ENCODE data around the gene SLC25A10. TPM values are rescaled to one million over a fixed set of nuclear protein-coding genes. Genes with fewer than 3 reads are reported as not detected.

SLC25A10 gene
- total RNA-seq, 1 donor from 2014 or later = 6.1 TPM

GRCh38 chr17:81727324-81728031 lies 15.4 kb downstream of the SLC25A10 start:
- DNase-seq (no peak), ATAC-seq (ENCODE audit: low read depth) (no peak)
- no peak for TF ChIP-seq CTCF (IDR thresholded peaks at IDR 0.05)
- CTCF ChIA-PET = no interaction called here
- intact Hi-C loops (cut with micrococcal nuclease) = no loop called here
- H3K4me1 Mint-ChIP-seq = no peaks in the 10 kb centered on the region
- H3K9me3 Mint-ChIP-seq = no peaks in the 10 kb centered on the region
- no peak overlapping the region for H3K4me3 Mint-ChIP-seq
- H3K36me3 Mint-ChIP-seq (ENCODE audit: low read depth) = no peaks in the 10 kb centered on the region
- POLR2A ChIA-PET = interaction anchor here (0.6 kb wide), 1 partner anchor 14 kb away, joined by 3 read pairs; no protein-coding TSS in a partner anchor
- H3K27me3 Mint-ChIP-seq = peaks cover 24% of the 10 kb centered on the region
- no peak overlapping the region for H3K27ac Mint-ChIP-seq

- intact Hi-C loops (cut with micrococcal nuclease) = loop anchor here (1.0 kb wide), 1 partner anchor 127 kb away; the partner anchor contains the start of gene P4HB
- H3K4me1 Mint-ChIP-seq = peaks cover 24% of the 10 kb centered on the region
- no peak overlapping the region for H3K4me3 Mint-ChIP-seq
- peaks cover 19% of the 10 kb centered on the region for H3K27me3 Mint-ChIP-seq
- H3K9me3 Mint-ChIP-seq = no peaks in the 10 kb centered on the region
- ChIA-PET POLR2A (interaction anchor here (1.8 kb wide), 1 partner anchor 30 kb away, joined by 5 read pairs; the partner anchor contains the start of gene MRPL12), CTCF (interaction anchor here (1.0 kb wide), 1 partner anchor 420 kb away, joined by 3 read pairs; no protein-coding TSS in a partner anchor)
- ATAC-seq (ENCODE audit: low read depth) (peak; percentile 66), DNase-seq (peak; percentile 63)
- H3K36me3 Mint-ChIP-seq (ENCODE audit: low read depth) = no peaks in the 10 kb centered on the region
- no peak overlapping the region for H3K27ac Mint-ChIP-seq
- TF ChIP-seq CTCF (IDR thresholded peaks at IDR 0.05) = peak; percentile 35
These were observed 21.7 kb downstream of the SLC25A10 start for GRCh38 chr17:81733507-81734404.

GRCh38 chr17:81734405-81735263 lies 22.6 kb downstream of the SLC25A10 start:
- Mint-ChIP-seq H3K27me3 (peaks cover 19% of the 10 kb centered on the region), H3K36me3 (ENCODE audit: low read depth) (no peaks in the 10 kb centered on the region), H3K9me3 (no peaks in the 10 kb centered on the region), H3K27ac (no peak overlapping the region), H3K4me3 (no peak overlapping the region), H3K4me1 (peaks cover 24% of the 10 kb centered on the region)
- TF ChIP-seq CTCF (IDR thresholded peaks at IDR 0.05) = no peak
- POLR2A ChIA-PET = interaction anchor here (1.2 to 2.2 kb wide), 6 partner anchors 31 to 563 kb away, joined by 3 to 14 read pairs (median 7); partner anchors contain the start of genes ARHGDIA, CENPX, MCRIP1 and MRPL12
- intact Hi-C loops (cut with micrococcal nuclease) = loop anchor here (1.0 kb wide), 1 partner anchor 98 kb away; no protein-coding TSS in a partner anchor
- no peak for ATAC-seq (ENCODE audit: low read depth)
- CTCF ChIA-PET = interaction anchor here (0.8 to 1.8 kb wide), 3 partner anchors 74 to 135 kb away, joined by 4 to 6 read pairs (median 5); no protein-coding TSS in a partner anchor
- DNase-seq = no peak

GRCh38 chr17:81735264-81736102 lies 23.4 kb downstream of the SLC25A10 start:
- H3K36me3 Mint-ChIP-seq (ENCODE audit: low read depth) = no peaks in the 10 kb centered on the region
- TF ChIP-seq CTCF (IDR thresholded peaks at IDR 0.05) = no peak
- DNase-seq (peak; percentile 53), ATAC-seq (ENCODE audit: low read depth) (peak; percentile 92)
- H3K4me3 Mint-ChIP-seq = peak overlapping the region; percentile 67
- POLR2A ChIA-PET = interaction anchor here (0.6 to 2.2 kb wide), 7 partner anchors 32 to 562 kb away, joined by 3 to 14 read pairs (median 5); partner anchors contain the start of genes ARHGDIA, CENPX, MCRIP1 and MRPL12
- CTCF ChIA-PET = interaction anchor here (0.8 to 1.8 kb wide), 3 partner anchors 73 to 134 kb away, joined by 4 to 6 read pairs (median 5); no protein-coding TSS in a partner anchor
- peak overlapping the region; percentile 22 for H3K27ac Mint-ChIP-seq
- H3K4me1 Mint-ChIP-seq = peaks cover 24% of the 10 kb centered on the region
- H3K9me3 Mint-ChIP-seq = no peaks in the 10 kb centered on the region
- intact Hi-C loops (cut with micrococcal nuclease) = loop anchor here (1.0 kb wide), 1 partner anchor 97 kb away; no protein-coding TSS in a partner anchor
- H3K27me3 Mint-ChIP-seq = peaks cover 16% of the 10 kb centered on the region
